ENCODE measurements around the gene KSR2. TPM values are rescaled to one million over a fixed set of nuclear protein-coding genes. Genes with fewer than 3 reads are reported as not detected.

The KSR2 gene
- total and polyA plus RNA-seq, 2 of the 4 experiments (the other 2 are of a cell fraction), result not detected

DNA sequence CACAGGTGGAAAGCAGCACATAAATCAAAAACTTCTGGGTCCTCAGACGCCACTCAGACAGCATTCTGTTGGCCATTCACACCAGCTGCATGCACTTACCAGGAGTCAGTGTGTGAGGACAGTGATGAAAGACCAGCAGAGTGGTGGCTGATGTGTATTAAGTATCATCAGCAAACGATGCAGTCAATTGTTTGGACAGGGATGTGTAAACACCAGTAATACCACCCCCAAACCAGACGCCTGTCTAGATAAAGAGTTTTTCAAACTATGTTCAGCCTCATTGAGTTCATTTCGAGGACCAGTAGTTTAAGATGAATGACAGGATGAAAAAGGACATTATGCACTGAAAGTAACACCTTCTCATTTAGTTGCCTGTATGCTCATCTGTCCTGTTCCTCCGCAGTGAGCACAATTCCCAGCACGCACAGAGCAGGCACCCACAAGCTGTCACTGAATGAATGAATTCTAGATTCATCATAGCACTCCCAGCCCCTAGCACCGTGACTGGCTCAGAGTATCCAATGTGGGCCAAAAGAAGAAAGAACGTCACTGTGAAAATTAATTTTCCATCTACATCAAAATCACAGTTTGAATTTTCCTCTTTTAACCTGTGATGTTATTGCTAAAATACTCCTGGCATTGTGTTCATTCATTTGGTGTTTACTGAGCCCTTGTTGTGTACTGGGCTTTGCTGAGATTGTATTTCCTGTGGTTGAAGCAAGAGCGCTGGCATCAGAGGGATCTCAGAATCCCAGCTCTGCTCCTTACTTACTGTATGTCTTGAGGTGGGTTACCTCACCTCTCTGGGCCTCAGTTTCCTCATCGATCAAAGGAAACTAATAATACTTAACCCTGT lies 482.6 kb downstream of the KSR2 start:
- CTCF ChIA-PET, result no interaction called here
- Histone ChIP-seq H3K23ac (ENCODE audit: low read depth, low read length) (no peak overlapping the region), H3K4me2 (ENCODE audit: low read depth, low read length) (no peak overlapping the region), H3K4me1 (ENCODE audit: control insufficient read depth, insufficient read depth, low read length) (no peaks in the 10 kb centered on the region), H3K9me1 (ENCODE audit: insufficient read depth, low read length) (no peaks in the 10 kb centered on the region), H3K79me1 (ENCODE audit: low read depth in 1 of 2, low read length in 2 of 2) (no peaks in the 10 kb centered on the region), H2BK120ac (ENCODE audit: low read depth, low read length) (no peak overlapping the region), H4K8ac (ENCODE audit: low read depth in 2 of 2, low read length in 2 of 2) (no peak overlapping the region), H2AK5ac (ENCODE audit: low read depth, low read length) (no peak overlapping the region), H2BK15ac (ENCODE audit: low read depth, low read length) (no peak overlapping the region), H3K36me3 (ENCODE audit: control insufficient read depth, insufficient read depth, low read length) (no peaks in the 10 kb centered on the region), H3K27ac (ENCODE audit: insufficient read depth, low read length) (no peak overlapping the region), H3K9me3 (ENCODE audit: control insufficient read depth, insufficient read depth, low read length) (peaks cover 28% of the 10 kb centered on the region), H2AFZ (replicated peaks; ENCODE audit: low read length, poor library complexity) (no peak overlapping the region), H4K20me1 (ENCODE audit: insufficient read depth, low read length) (no peaks in the 10 kb centered on the region), H4K5ac (ENCODE audit: low read depth, low read length) (no peak overlapping the region), H3K9ac (ENCODE audit: low read depth, low read length) (no peak overlapping the region), H3K4ac (ENCODE audit: low read depth, low read length) (no peak overlapping the region), H3K18ac (ENCODE audit: low read depth, low read length) (no peak overlapping the region), H3K14ac (replicated peaks; ENCODE audit: low read depth, low read length) (no peak overlapping the region), H2BK5ac (ENCODE audit: low read depth, low read length, poor library complexity, severe bottlenecking) (no peak overlapping the region), H3K4me3 (ENCODE audit: insufficient read depth, low read depth, low read length) (no peak overlapping the region), H3K56ac (ENCODE audit: extremely low read depth, insufficient read depth, low read length) (no peak overlapping the region), H2AK9ac (replicated peaks; ENCODE audit: low read depth, low read length, poor library complexity) (no peak overlapping the region), H4K91ac (ENCODE audit: insufficient read depth, low read depth, low read length) (no peak overlapping the region), H3K27me3 (ENCODE audit: control insufficient read depth, insufficient read depth, low read length) (no peaks in the 10 kb centered on the region), H2BK20ac (ENCODE audit: low read depth, low read length) (no peak overlapping the region)
- WGBS, 2 experiments (ENCODE audit: extremely low coverage in 2 of 2, insufficient read length in 1 of 2), result no CpG with 5 or more reads among the region's 10 CpGs
- POLR2A ChIA-PET (ENCODE audit: unreplicated experiment), result no interaction called here
- intact Hi-C loops (cut with micrococcal nuclease), result no loop called here
- ATAC-seq (ENCODE audit: low read depth) (no peak), DNase-seq (no peak)
- in situ Hi-C loops (cut with MboI; ENCODE audit: low sequenced_read_pairs), result no loop called here
- no peak for TF ChIP-seq ELK1 (IDR thresholded peaks at IDR 0.05; ENCODE audit: borderline replicate concordance, low read depth, low read length)
- TF ChIP-seq MAFK (IDR thresholded peaks at IDR 0.05; ENCODE audit: low read depth, low read length), result no peak
- TF ChIP-seq MAZ (IDR thresholded peaks at IDR 0.05; ENCODE audit: borderline replicate concordance, low read depth, low read length), result no peak
- no peak for TF ChIP-seq SMC3 (IDR thresholded peaks at IDR 0.05; ENCODE audit: low read depth, low read length)
- no peak for TF ChIP-seq POLR2A (IDR thresholded peaks at IDR 0.05; ENCODE audit: low read depth, low read length)
- TF ChIP-seq RCOR1 (IDR thresholded peaks at IDR 0.05; ENCODE audit: insufficient replicate concordance, low read length), result no peak
- no peak for TF ChIP-seq RFX5 (IDR thresholded peaks at IDR 0.05; ENCODE audit: low read depth, low read length)
- no TSS peak for BruUV-seq (replicated peaks)
- dilution Hi-C loops (cut with HindIII; ENCODE audit: low sequenced_read_pairs, unreplicated experiment), result no loop called here

Data from IMR-90 (cell line).